Bronchial epithelial cell (primary cell): Measurements from ENCODE around the gene RAB8B. TPM values are rescaled to one million over a fixed set of nuclear protein-coding genes. Genes with fewer than 3 reads are reported as not detected.

Experiments
- DNase-seq: peaks from one replicate; pipeline ENCODE4 v3.0.0-alpha.2; 2010; ENCODE audit warnings: low read depth
- FAIRE-seq: peaks from 2 replicates; lab custom pipeline; 2011; peaks lifted over from hg19 to GRCh38; lab: Jason Lieb, UNC
- H3K27me3 ChIP-seq: 2 replicates; pipeline ENCODE4 v1.5.1; 2011; ENCODE audit warnings: low read length; ENCODE audit not compliant: control insufficient read depth, insufficient read depth
- H3K36me3 ChIP-seq: 2 replicates; pipeline ENCODE4 v1.5.1; 2011; ENCODE audit warnings: low read length; ENCODE audit not compliant: control insufficient read depth, insufficient read depth
- H3K4me3 ChIP-seq: 2 replicates; pipeline ENCODE4 v1.5.1; 2011; ENCODE audit warnings: mild to moderate bottlenecking, low read depth, low read length, control low read depth
- CTCF ChIP-seq: IDR thresholded peaks from 2 replicates; pipeline ENCODE4 v1.5.1; 2011; ENCODE audit warnings: mild to moderate bottlenecking, moderate library complexity, low read length, control low read depth, inconsistent platforms; ENCODE audit not compliant: insufficient read depth, severe bottlenecking
- total RNA-seq: library from RNA; depleted of rRNA; stranded (reverse); fragments of >200 nt; gene quantifications from 2 replicates; pipeline ENCODE4 v1.2.1, GENCODE V29; 2014

The RAB8B gene
- total RNA-seq, 1 donor from 2014 or later, result 18.7 TPM

- TF ChIP-seq CTCF, result no peak
- DNase-seq (no peak), FAIRE-seq (no peak)
- H3K36me3 ChIP-seq, result no peaks in the 10 kb centered on the region
- H3K4me3 ChIP-seq, result no peak overlapping the region
- no peaks in the 10 kb centered on the region for H3K27me3 ChIP-seq
These were observed 48.8 kb downstream of the RAB8B start for GRCh38 chr15:63238171-63238570.

- DNase-seq (peak; percentile 96), FAIRE-seq (no peak)
- Histone ChIP-seq H3K4me3 (no peak overlapping the region), H3K27me3 (no peaks in the 10 kb centered on the region), H3K36me3 (no peaks in the 10 kb centered on the region)
- TF ChIP-seq CTCF, result no peak
These were observed 49.4 kb downstream of the RAB8B start for GRCh38 chr15:63238796-63239195.

GRCh38 chr15:63240109-63240508 lies 50.7 kb downstream of the RAB8B start:
- no peak overlapping the region for H3K4me3 ChIP-seq
- TF ChIP-seq CTCF, result no peak
- no peaks in the 10 kb centered on the region for H3K36me3 ChIP-seq
- FAIRE-seq (no peak), DNase-seq (no peak)
- no peaks in the 10 kb centered on the region for H3K27me3 ChIP-seq

GRCh38 chr15:63241316-63241715 lies 51.9 kb downstream of the RAB8B start:
- DNase-seq, result no peak
- no peak overlapping the region for H3K4me3 ChIP-seq
- no peak for FAIRE-seq
- TF ChIP-seq CTCF, result no peak
- no peaks in the 10 kb centered on the region for H3K36me3 ChIP-seq
- no peaks in the 10 kb centered on the region for H3K27me3 ChIP-seq

GRCh38 chr15:63243101-63243500 lies 53.7 kb downstream of the RAB8B start:
- no peak for FAIRE-seq
- DNase-seq, result no peak
- Histone ChIP-seq H3K27me3 (no peaks in the 10 kb centered on the region), H3K36me3 (no peaks in the 10 kb centered on the region), H3K4me3 (no peak overlapping the region)
- no peak for TF ChIP-seq CTCF

GRCh38 chr15:63243776-63244175 lies 54.4 kb downstream of the RAB8B start:
- Histone ChIP-seq H3K27me3 (no peaks in the 10 kb centered on the region), H3K36me3 (no peaks in the 10 kb centered on the region), H3K4me3 (no peak overlapping the region)
- no peak for DNase-seq
- TF ChIP-seq CTCF, result no peak
- FAIRE-seq, result no peak
